Right lobe of liver (tissue), 6 donors: ENCODE results near the gene CARMIL1. TPM values are rescaled to one million over a fixed set of nuclear protein-coding genes. Genes with fewer than 3 reads are reported as not detected.
"Not testable (repeated sequence)": the region's sequence is repeated elsewhere in the genome, so short reads cannot be mapped to it uniquely, and the experiment has no call there.

Source experiments
- ATAC-seq, 4 donors: fragments of 200-7000 bp; cut with Tn5 transposase; one replicate each; pipeline ENCODE4 v1.9.1; 2020; ENCODE audit warnings: mild to moderate bottlenecking in 4 of 4, moderate library complexity in 4 of 4
- DNase-seq, 3 donors: peaks; one replicate each; pipeline ENCODE4 v3.0.0-alpha.2; 2020
- H3K27ac ChIP-seq, 3 donors: fragments of 200-600 bp; one replicate each; pipeline ENCODE4 v1.8.0; 2022
- H3K27me3 ChIP-seq, 2 donors: fragments of 200-600 bp; one replicate each; pipeline ENCODE4 v1.8.0; 2022
- H3K36me3 ChIP-seq, 4 donors: fragments of 200-600 bp; sonication (generic) in 1 of 4; one replicate each; pipeline versions ENCODE4 v1.5.1 to v1.8.0; 2017 to 2022; ENCODE audit warnings: control low read depth in 1 of 4
- H3K4me1 ChIP-seq, 4 donors: fragments of 200-600 bp; sonication (generic) in 1 of 4; one replicate each; pipeline versions ENCODE4 v1.5.1 to v1.8.0; 2017 to 2022; ENCODE audit warnings: control low read depth in 1 of 4
- H3K4me3 ChIP-seq, 3 donors: fragments of 200-600 bp; one replicate each; pipeline ENCODE4 v1.8.0; 2022
- H3K9me3 ChIP-seq, 4 donors: fragments of 200-600 bp; sonication (generic) in 1 of 4; one replicate each; pipeline versions ENCODE4 v1.5.1 to v1.8.0; 2017 to 2022; ENCODE audit warnings: control low read depth in 1 of 4
- POLR2A ChIP-seq: fragments of 450-650 bp; IDR thresholded peaks from one replicate; pipeline ENCODE4 v1.6.1; 2017; ENCODE audit warnings: antibody characterized with exemption, mild to moderate bottlenecking
- WGBS: methylation state at CpG from one replicate; pipeline ENCODE4 v1.1.6; 2018; ENCODE audit warnings: low coverage, low lambda C conversion rate; ENCODE audit not compliant: insufficient coverage; ENCODE audit errors: missing lambda C conversion rate; 5-methylcytosine and 5-hydroxymethylcytosine counted together
- intact Hi-C, 2 donors: fragments of 100-400 bp; cut with DNase I; formaldehyde crosslinking; loops; one replicate each; pipeline versions ENCODE4 v1.11.2 to v1.14.1; 2022
- total RNA-seq, 6 experiments: library from RNA; depleted of rRNA in 2 of 6; stranded (reverse); fragments of >200 nt in 2 of 6; fragmentation: NEBNext Ultra II Directional in 3 of 6; extraction: Animal tissue kit (Norgen Biotek cat#: 25700) in 3 of 6; gene quantifications; one replicate each; pipeline versions ENCODE4 v1.1.0 to v1.2.4, GENCODE V29; 2016 to 2023
- TF ChIP-seq, protein P1 (sequence below), 4 donors: fragments of 200-600 bp in 3 of 4; fragments of 450-650 bp in 1 of 4; IDR thresholded peaks; one replicate each; pipeline versions ENCODE4 v1.5.1 to v1.8.0; 2016 to 2022; ENCODE audit warnings: antibody characterized with exemption in 4 of 4, mild to moderate bottlenecking in 2 of 4
- donor health status: DM: no; HTN: yes; CAD: no.
- donor health status: DM: no; HTN: no; CAD: no.
- donor health status: DM: no; HTN: no; CAD: no.
- donor health status: DM: no; HTN: yes; CAD: no.
- donor health status: DM: no; HTN: yes; CAD: no.

CARMIL1 gene
- total RNA-seq, 6 experiments from 2014 or later, result 3.3 to 8.6 (median 4.6) TPM

- Histone ChIP-seq H3K36me3 (no peaks in the 10 kb centered on the region), H3K27me3 (no peaks in the 10 kb centered on the region), H3K27ac (no peak overlapping the region), H3K9me3 (no peaks in the 10 kb centered on the region), H3K4me1 (no peaks in the 10 kb centered on the region), H3K4me3 (no peak overlapping the region)
- no peak for TF ChIP-seq POLR2A
- TF ChIP-seq, protein P1, sequence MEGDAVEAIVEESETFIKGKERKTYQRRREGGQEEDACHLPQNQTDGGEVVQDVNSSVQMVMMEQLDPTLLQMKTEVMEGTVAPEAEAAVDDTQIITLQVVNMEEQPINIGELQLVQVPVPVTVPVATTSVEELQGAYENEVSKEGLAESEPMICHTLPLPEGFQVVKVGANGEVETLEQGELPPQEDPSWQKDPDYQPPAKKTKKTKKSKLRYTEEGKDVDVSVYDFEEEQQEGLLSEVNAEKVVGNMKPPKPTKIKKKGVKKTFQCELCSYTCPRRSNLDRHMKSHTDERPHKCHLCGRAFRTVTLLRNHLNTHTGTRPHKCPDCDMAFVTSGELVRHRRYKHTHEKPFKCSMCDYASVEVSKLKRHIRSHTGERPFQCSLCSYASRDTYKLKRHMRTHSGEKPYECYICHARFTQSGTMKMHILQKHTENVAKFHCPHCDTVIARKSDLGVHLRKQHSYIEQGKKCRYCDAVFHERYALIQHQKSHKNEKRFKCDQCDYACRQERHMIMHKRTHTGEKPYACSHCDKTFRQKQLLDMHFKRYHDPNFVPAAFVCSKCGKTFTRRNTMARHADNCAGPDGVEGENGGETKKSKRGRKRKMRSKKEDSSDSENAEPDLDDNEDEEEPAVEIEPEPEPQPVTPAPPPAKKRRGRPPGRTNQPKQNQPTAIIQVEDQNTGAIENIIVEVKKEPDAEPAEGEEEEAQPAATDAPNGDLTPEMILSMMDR (IDR thresholded peaks at IDR 0.05), result no peak
- ATAC-seq, result no peak
- no peak for DNase-seq
- WGBS, result 75% methylated on average over 4 of the region's 4 CpGs
- intact Hi-C loops, result no loop called here
These were observed 302.9 kb downstream of the CARMIL1 start for GRCh38 chr6:25582101-25582500.

DNA sequence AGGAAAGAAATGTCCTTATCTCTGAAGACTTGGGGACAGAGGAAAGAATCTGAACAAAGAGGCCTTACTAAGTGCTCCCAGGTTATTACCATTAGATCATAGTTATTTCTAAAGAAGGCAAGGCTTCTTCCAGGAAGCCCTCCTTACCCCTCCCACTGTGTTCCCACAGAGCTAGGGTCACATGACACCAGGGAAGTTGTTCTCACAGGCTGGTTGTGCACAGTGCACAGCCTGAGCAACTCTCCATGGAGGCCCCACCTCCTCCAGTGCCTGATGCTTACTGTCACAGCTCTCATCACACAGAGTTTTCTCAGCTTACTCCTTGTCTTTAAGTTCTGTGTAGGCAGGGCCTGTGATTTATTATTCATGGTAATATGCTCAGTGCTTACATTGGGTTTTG is 303.9 kb downstream of the CARMIL1 start:
- Histone ChIP-seq H3K4me1 (no peaks in the 10 kb centered on the region), H3K36me3 (no peaks in the 10 kb centered on the region), H3K4me3 (no peak overlapping the region), H3K27ac (no peak overlapping the region), H3K27me3 (no peaks in the 10 kb centered on the region), H3K9me3 (no peaks in the 10 kb centered on the region)
- no peak for DNase-seq
- intact Hi-C loops, result no loop called here
- TF ChIP-seq, protein P1 (IDR thresholded peaks at IDR 0.05), result no peak
- TF ChIP-seq POLR2A, result no peak
- no peak for ATAC-seq

- Histone ChIP-seq H3K9me3 (no peaks in the 10 kb centered on the region), H3K36me3 (no peaks in the 10 kb centered on the region), H3K4me3 (no peak overlapping the region), H3K27ac (no peak overlapping the region), H3K4me1 (no peaks in the 10 kb centered on the region), H3K27me3 (no peaks in the 10 kb centered on the region)
- no peak for DNase-seq
- intact Hi-C loops, result no loop called here
- WGBS, result 100% methylated on average over 3 of the region's 3 CpGs
- ATAC-seq, result no peak
- TF ChIP-seq POLR2A, result no peak
- TF ChIP-seq, protein P1 (IDR thresholded peaks at IDR 0.05), result no peak
These were observed 304.7 kb downstream of the CARMIL1 start for GRCh38 chr6:25583906-25584305.

- TF ChIP-seq, protein P1 (IDR thresholded peaks at IDR 0.05), result no peak
- TF ChIP-seq POLR2A, result no peak
- no peaks in the 10 kb centered on the region for H3K36me3 ChIP-seq
- intact Hi-C loops, result no loop called here
- H3K4me3 ChIP-seq, result no peak overlapping the region
- H3K27ac ChIP-seq, result no peak overlapping the region
- WGBS, result 66% methylated on average over 4 of the region's 4 CpGs
- no peak for ATAC-seq
- no peak for DNase-seq
- no peaks in the 10 kb centered on the region for H3K4me1 ChIP-seq
- H3K27me3 ChIP-seq, result no peaks in the 10 kb centered on the region
- no peaks in the 10 kb centered on the region for H3K9me3 ChIP-seq
These were observed 306.1 kb downstream of the CARMIL1 start for GRCh38 chr6:25585225-25585624.

- DNase-seq, H3K4me3 ChIP-seq, H3K27ac ChIP-seq, H3K9me3 ChIP-seq, ATAC-seq, H3K4me1 ChIP-seq, intact Hi-C loops, H3K36me3 ChIP-seq, H3K27me3 ChIP-seq: not testable (repeated sequence)
- WGBS, result 97% methylated on average over 6 of the region's 30 CpGs
These were observed 306.9 kb downstream of the CARMIL1 start for GRCh38 chr6:25586119-25586518.
